Activated B cell treated with CpG ODN at 0.5 μM for 24 hours (primary cell): Measurements from ENCODE around the gene CDKAL1. TPM values are rescaled to one million over a fixed set of nuclear protein-coding genes. Genes with fewer than 3 reads are reported as not detected.

Experiments used
- ATAC-seq: fragments of 200-7000 bp; cut with Tn5 transposase; one replicate; pipeline ENCODE4 v1.10.0; 2021; ENCODE audit warnings: low read depth, mild to moderate bottlenecking, moderate library complexity
- CTCF ChIA-PET: fragments of 350-600 bp; sonication (Branson Sonifier 250); formaldehyde crosslinking; loops from one replicate; lab custom pipeline; 2021; ENCODE audit warnings: antibody characterized with exemption; lab: Charles Lee
- POLR2A ChIA-PET: fragments of 350-600 bp; sonication (Branson Sonifier 250); formaldehyde crosslinking; loops from one replicate; lab custom pipeline; 2021; ENCODE audit warnings: antibody characterized with exemption; lab: Charles Lee
- DNase-seq: peaks from one replicate; pipeline ENCODE4 v3.0.0; 2022
- H3K27ac Mint-ChIP-seq: one replicate; pipeline ENCODE4 v1.8.0; 2020; ENCODE audit warnings: mixed read lengths
- H3K27me3 Mint-ChIP-seq: one replicate; pipeline ENCODE4 v1.8.0; 2021; ENCODE audit warnings: mixed read lengths
- H3K36me3 Mint-ChIP-seq: one replicate; pipeline ENCODE4 v1.8.0; 2021; ENCODE audit warnings: low read depth, mixed read lengths
- H3K4me1 Mint-ChIP-seq: one replicate; pipeline ENCODE4 v1.8.0; 2021; ENCODE audit warnings: mixed read lengths
- H3K4me3 Mint-ChIP-seq: one replicate; pipeline ENCODE4 v1.8.0; 2020; ENCODE audit warnings: mild to moderate bottlenecking, mixed read lengths
- H3K9me3 Mint-ChIP-seq: one replicate; pipeline ENCODE4 v1.8.0; 2020; ENCODE audit warnings: mixed read lengths
- intact Hi-C: fragments of 100-400 bp; cut with micrococcal nuclease; formaldehyde crosslinking; loops from one replicate; pipeline ENCODE4 v1.15.1; 2024
- total RNA-seq: library from RNA; stranded (reverse); gene quantifications from 2 replicates; pipeline ENCODE4 v1.2.3, GENCODE V29; 2022
- TF ChIP-seq, protein P1 (sequence below): fragments of 200-600 bp; IDR thresholded peaks from one replicate; pipeline ENCODE4 v1.8.0; 2022; ENCODE audit warnings: antibody characterized with exemption, mild to moderate bottlenecking

The CDKAL1 gene
- total RNA-seq, 1 donor from 2014 or later, result 31.9 TPM

DNA sequence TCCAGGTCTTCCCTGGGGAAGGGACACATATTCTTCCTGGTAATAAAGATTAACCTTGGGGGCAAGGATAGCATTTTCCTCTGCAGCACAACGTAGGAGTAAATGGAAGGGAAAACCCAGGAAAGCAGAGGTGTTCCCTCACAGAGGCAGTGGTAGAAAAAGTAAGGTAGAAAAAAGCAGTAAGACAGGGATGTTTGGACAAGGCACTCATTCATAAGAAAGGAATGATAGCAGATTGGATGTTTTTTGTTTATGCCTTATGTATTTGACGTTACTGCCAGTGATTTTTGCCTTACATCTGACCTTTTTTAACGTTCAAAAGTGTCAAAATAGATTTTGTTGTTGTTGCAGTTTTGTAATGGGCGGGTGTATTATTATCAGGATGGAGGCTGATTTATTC, 395.0 kb downstream of the CDKAL1 start:
- no peak overlapping the region for H3K4me3 Mint-ChIP-seq
- ChIA-PET POLR2A (no interaction called here), CTCF (no interaction called here)
- H3K9me3 Mint-ChIP-seq, result no peaks in the 10 kb centered on the region
- no peak for DNase-seq
- H3K27me3 Mint-ChIP-seq, result no peaks in the 10 kb centered on the region
- intact Hi-C loops, result no loop called here
- H3K4me1 Mint-ChIP-seq, result peaks cover under 1% of the 10 kb centered on the region
- TF ChIP-seq, protein P1, sequence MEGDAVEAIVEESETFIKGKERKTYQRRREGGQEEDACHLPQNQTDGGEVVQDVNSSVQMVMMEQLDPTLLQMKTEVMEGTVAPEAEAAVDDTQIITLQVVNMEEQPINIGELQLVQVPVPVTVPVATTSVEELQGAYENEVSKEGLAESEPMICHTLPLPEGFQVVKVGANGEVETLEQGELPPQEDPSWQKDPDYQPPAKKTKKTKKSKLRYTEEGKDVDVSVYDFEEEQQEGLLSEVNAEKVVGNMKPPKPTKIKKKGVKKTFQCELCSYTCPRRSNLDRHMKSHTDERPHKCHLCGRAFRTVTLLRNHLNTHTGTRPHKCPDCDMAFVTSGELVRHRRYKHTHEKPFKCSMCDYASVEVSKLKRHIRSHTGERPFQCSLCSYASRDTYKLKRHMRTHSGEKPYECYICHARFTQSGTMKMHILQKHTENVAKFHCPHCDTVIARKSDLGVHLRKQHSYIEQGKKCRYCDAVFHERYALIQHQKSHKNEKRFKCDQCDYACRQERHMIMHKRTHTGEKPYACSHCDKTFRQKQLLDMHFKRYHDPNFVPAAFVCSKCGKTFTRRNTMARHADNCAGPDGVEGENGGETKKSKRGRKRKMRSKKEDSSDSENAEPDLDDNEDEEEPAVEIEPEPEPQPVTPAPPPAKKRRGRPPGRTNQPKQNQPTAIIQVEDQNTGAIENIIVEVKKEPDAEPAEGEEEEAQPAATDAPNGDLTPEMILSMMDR, result no peak
- peaks cover under 1% of the 10 kb centered on the region for H3K36me3 Mint-ChIP-seq
- H3K27ac Mint-ChIP-seq, result no peak overlapping the region
- ATAC-seq, result no peak

DNA sequence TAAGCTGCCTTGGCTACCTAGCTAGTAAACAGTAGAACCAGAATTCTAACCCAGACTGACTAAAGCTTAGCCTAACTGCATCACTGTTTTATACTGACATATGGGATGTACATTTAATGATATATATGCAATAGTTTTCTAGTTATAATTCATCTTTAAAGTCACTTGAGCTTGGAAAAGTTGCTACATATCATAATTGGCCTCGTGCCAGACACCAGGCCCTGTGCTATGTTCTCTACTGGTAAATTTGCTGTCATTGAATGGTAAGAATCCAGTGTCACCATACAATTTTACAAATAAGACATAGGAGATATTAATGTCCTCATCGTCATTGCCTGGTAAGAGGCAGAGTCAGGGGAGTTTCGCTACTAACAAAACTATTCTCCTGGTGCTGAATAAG, 396.8 kb downstream of the CDKAL1 start:
- CTCF ChIA-PET, result no interaction called here
- TF ChIP-seq, protein P1, result no peak
- no peaks in the 10 kb centered on the region for H3K9me3 Mint-ChIP-seq
- no peak overlapping the region for H3K27ac Mint-ChIP-seq
- H3K27me3 Mint-ChIP-seq, result no peaks in the 10 kb centered on the region
- H3K4me3 Mint-ChIP-seq, result no peak overlapping the region
- H3K4me1 Mint-ChIP-seq, result no peaks in the 10 kb centered on the region
- H3K36me3 Mint-ChIP-seq, result peaks cover 2% of the 10 kb centered on the region
- POLR2A ChIA-PET, result interaction anchor here (0.6 kb wide), 1 partner anchor 27 kb away, joined by 6 read pairs; no protein-coding TSS in a partner anchor
- intact Hi-C loops, result no loop called here
- DNase-seq, result no peak
- no peak for ATAC-seq

DNA sequence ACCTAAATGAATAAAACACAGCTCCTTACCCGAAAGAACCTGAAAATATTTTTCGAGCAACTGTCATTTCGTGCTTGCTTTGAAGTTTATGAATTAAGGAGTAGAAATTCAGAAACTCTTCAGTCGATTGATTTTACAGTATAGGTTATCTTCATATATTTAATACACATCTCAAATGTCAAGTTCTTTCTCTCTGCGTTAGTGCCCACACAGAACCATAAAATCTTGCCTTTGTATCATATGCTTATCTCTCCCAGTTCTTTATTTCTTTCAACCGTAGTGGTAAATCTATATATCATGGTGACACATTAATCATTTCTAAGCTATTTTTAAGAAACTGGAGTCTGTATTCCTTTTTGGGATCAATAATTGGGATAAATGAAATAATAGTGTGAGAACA, 397.5 kb downstream of the CDKAL1 start:
- CTCF ChIA-PET, result no interaction called here

DNA sequence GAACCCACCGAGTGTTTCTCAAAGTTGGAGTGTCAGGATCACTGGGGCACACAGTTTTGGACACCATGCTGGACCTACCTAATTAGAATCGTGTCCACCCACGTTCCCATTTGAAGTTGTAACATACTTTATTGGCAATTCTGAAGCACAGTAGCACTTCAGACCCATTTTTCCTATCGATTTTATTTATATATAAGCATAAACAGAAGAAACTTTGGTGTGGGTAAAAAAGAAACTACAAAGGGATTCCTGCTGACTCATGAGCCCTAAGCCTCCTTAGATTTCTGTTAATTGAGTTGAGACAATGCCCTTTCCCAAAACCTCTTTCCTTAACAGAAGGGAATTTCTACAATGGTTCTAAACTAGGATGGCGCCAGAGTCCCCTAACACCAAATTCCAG, 398.0 kb downstream of the CDKAL1 start:
- no peaks in the 10 kb centered on the region for H3K4me1 Mint-ChIP-seq
- no peak for ATAC-seq
- no peak overlapping the region for H3K4me3 Mint-ChIP-seq
- no peaks in the 10 kb centered on the region for H3K9me3 Mint-ChIP-seq
- H3K36me3 Mint-ChIP-seq, result peaks cover 2% of the 10 kb centered on the region
- no peak for DNase-seq
- TF ChIP-seq, protein P1, result no peak
- no peaks in the 10 kb centered on the region for H3K27me3 Mint-ChIP-seq
- POLR2A ChIA-PET, result no interaction called here
- CTCF ChIA-PET, result no interaction called here
- H3K27ac Mint-ChIP-seq, result no peak overlapping the region
- intact Hi-C loops, result no loop called here

More for the DNA sequence above, 397.5 kb downstream of the CDKAL1 start:
- intact Hi-C loops, result no loop called here
- ATAC-seq (no peak), DNase-seq (no peak)
- POLR2A ChIA-PET, result interaction anchor here (0.6 kb wide), 1 partner anchor 26 kb away, joined by 6 read pairs; no protein-coding TSS in a partner anchor
- Mint-ChIP-seq H3K27ac (no peak overlapping the region), H3K27me3 (no peaks in the 10 kb centered on the region), H3K36me3 (peaks cover 2% of the 10 kb centered on the region), H3K4me1 (no peaks in the 10 kb centered on the region), H3K9me3 (no peaks in the 10 kb centered on the region), H3K4me3 (no peak overlapping the region)
- TF ChIP-seq, protein P1, result no peak

DNA sequence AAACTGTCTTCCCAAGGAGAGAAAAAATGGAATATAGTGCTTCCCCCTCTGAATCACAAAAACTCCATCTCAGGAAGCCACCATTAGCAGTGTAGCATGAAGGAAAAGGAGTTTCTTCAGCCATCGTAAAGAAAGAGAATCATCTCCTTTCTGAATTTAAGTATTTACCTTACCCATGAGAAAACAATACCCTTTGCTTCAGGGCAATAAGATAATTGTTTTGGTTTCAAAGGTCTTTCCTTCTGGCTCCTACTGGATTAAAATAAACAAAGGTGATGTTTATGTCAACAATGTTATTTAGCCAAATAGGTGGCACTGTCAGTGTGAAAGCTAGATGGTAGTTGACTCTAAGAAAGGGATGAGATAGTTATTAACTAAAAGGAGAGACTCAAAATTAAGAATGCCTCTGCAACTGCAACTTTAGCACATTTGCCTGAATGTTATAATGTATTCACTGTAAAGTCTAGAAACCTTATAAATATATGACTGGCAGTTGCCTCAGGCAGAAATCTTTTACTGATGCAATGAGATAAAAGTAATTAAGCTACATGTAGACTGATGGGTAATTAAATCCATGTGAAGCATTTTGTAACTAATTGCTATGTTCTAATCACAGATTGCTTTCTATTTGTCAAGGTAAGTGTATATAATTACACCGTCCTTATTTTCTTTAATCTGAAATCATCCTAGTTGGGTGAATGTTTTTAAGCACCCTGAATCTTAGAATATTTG, 399.0 kb downstream of the CDKAL1 start:
- ATAC-seq, result no peak
- no peak for DNase-seq
- no peaks in the 10 kb centered on the region for H3K4me1 Mint-ChIP-seq
- H3K4me3 Mint-ChIP-seq, result no peak overlapping the region
- peaks cover 2% of the 10 kb centered on the region for H3K36me3 Mint-ChIP-seq
- POLR2A ChIA-PET, result no interaction called here
- H3K27ac Mint-ChIP-seq, result no peak overlapping the region
- intact Hi-C loops, result no loop called here
- no peaks in the 10 kb centered on the region for H3K9me3 Mint-ChIP-seq
- TF ChIP-seq, protein P1, result no peak
- no peaks in the 10 kb centered on the region for H3K27me3 Mint-ChIP-seq
- CTCF ChIA-PET, result no interaction called here
